ENCODE data around the gene SEMA4D. TPM values are rescaled to one million over a fixed set of nuclear protein-coding genes. Genes with fewer than 3 reads are reported as not detected.

The SEMA4D gene
- total RNA-seq, 1 experiment from 2014 or later, result 8.0 TPM

- no peak overlapping the region for H2AFZ ChIP-seq (ENCODE audit: low read length)
- H3K4me3 ChIP-seq (ENCODE audit: low read length), result no peak overlapping the region
- no peaks in the 10 kb centered on the region for H3K36me3 ChIP-seq (ENCODE audit: low read depth, low read length)
- no peak overlapping the region for H3K4me2 ChIP-seq (ENCODE audit: low read length)
- ATAC-seq (no peak), DNase-seq (no peak)
- no peak overlapping the region for H3K27ac ChIP-seq (ENCODE audit: low read length)
- no peaks in the 10 kb centered on the region for H4K20me1 ChIP-seq (ENCODE audit: low read length)
- no peaks in the 10 kb centered on the region for H3K79me2 ChIP-seq (ENCODE audit: low read length)
- no peaks in the 10 kb centered on the region for H3K9me3 ChIP-seq (ENCODE audit: low read length)
- no peaks in the 10 kb centered on the region for H3K9me2 ChIP-seq (replicated peaks; ENCODE audit: low read length)
- H3K9ac ChIP-seq (ENCODE audit: low read length), result no peak overlapping the region
- no peak for TF ChIP-seq EZH2 (IDR thresholded peaks at IDR 0.05; ENCODE audit: low read length, unreplicated experiment)
- no peak for TF ChIP-seq EZH2phosphoT487 (IDR thresholded peaks at IDR 0.05; ENCODE audit: borderline replicate concordance, low read length)
- TF ChIP-seq CTCF (conservative IDR thresholded peaks at IDR 0.05; ENCODE audit: low read depth, low read length), result no peak
- BruUV-seq (replicated peaks), result no TSS peak
- ChIA-PET POLR2A (ENCODE audit: unreplicated experiment) (no interaction called here), CTCF (no interaction called here)
- H3F3A ChIP-seq (ENCODE audit: low read length, unreplicated experiment), result no peaks in the 10 kb centered on the region
- H3K27me3 ChIP-seq (ENCODE audit: low read length), result no peaks in the 10 kb centered on the region
- H3K4me1 ChIP-seq (ENCODE audit: insufficient read depth, low read length), result no peaks in the 10 kb centered on the region
- intact Hi-C loops (cut with micrococcal nuclease), result no loop called here
These were observed 77.3 kb downstream of the SEMA4D start for GRCh38 chr9:89420397-89421178.

- no peak for DNase-seq
- intact Hi-C loops (cut with micrococcal nuclease), result no loop called here
- Histone ChIP-seq H3K79me2 (ENCODE audit: low read length) (no peaks in the 10 kb centered on the region), H3K9ac (ENCODE audit: low read length) (no peak overlapping the region), H4K20me1 (ENCODE audit: low read length) (no peaks in the 10 kb centered on the region), H3K4me1 (ENCODE audit: insufficient read depth, low read length) (no peaks in the 10 kb centered on the region), H3K4me3 (ENCODE audit: low read length) (no peak overlapping the region), H3K27ac (ENCODE audit: low read length) (no peak overlapping the region), H3K36me3 (ENCODE audit: low read depth, low read length) (no peaks in the 10 kb centered on the region), H3K9me3 (ENCODE audit: low read length) (no peaks in the 10 kb centered on the region), H3K9me2 (replicated peaks; ENCODE audit: low read length) (no peaks in the 10 kb centered on the region), H3K27me3 (ENCODE audit: low read length) (no peaks in the 10 kb centered on the region), H3F3A (ENCODE audit: low read length, unreplicated experiment) (no peaks in the 10 kb centered on the region), H3K4me2 (ENCODE audit: low read length) (no peak overlapping the region), H2AFZ (ENCODE audit: low read length) (no peak overlapping the region)
- no peak for TF ChIP-seq CTCF (conservative IDR thresholded peaks at IDR 0.05; ENCODE audit: low read depth, low read length)
- TF ChIP-seq EZH2phosphoT487 (IDR thresholded peaks at IDR 0.05; ENCODE audit: borderline replicate concordance, low read length), result no peak
- no peak for TF ChIP-seq EZH2 (IDR thresholded peaks at IDR 0.05; ENCODE audit: low read length, unreplicated experiment)
- CTCF ChIA-PET, result no interaction called here
- POLR2A ChIA-PET (ENCODE audit: unreplicated experiment), result no interaction called here
- no TSS peak for BruUV-seq (replicated peaks)
- ATAC-seq, result no peak
These were observed 77.9 kb downstream of the SEMA4D start for GRCh38 chr9:89419978-89420394.

- Histone ChIP-seq H3K9me2 (replicated peaks; ENCODE audit: low read length) (no peaks in the 10 kb centered on the region), H4K20me1 (ENCODE audit: low read length) (no peaks in the 10 kb centered on the region), H2AFZ (ENCODE audit: low read length) (no peak overlapping the region), H3K27ac (ENCODE audit: low read length) (no peak overlapping the region), H3K27me3 (ENCODE audit: low read length) (no peaks in the 10 kb centered on the region), H3K4me1 (ENCODE audit: insufficient read depth, low read length) (no peaks in the 10 kb centered on the region), H3F3A (ENCODE audit: low read length, unreplicated experiment) (no peaks in the 10 kb centered on the region), H3K9me3 (ENCODE audit: low read length) (no peaks in the 10 kb centered on the region), H3K79me2 (ENCODE audit: low read length) (no peaks in the 10 kb centered on the region), H3K9ac (ENCODE audit: low read length) (no peak overlapping the region), H3K36me3 (ENCODE audit: low read depth, low read length) (no peaks in the 10 kb centered on the region), H3K4me2 (ENCODE audit: low read length) (no peak overlapping the region), H3K4me3 (ENCODE audit: low read length) (no peak overlapping the region)
- ATAC-seq (no peak), DNase-seq (no peak)
- no TSS peak for BruUV-seq (replicated peaks)
- intact Hi-C loops (cut with micrococcal nuclease), result no loop called here
- no peak for TF ChIP-seq EZH2phosphoT487 (IDR thresholded peaks at IDR 0.05; ENCODE audit: borderline replicate concordance, low read length)
- TF ChIP-seq CTCF (conservative IDR thresholded peaks at IDR 0.05; ENCODE audit: low read depth, low read length), result no peak
- no peak for TF ChIP-seq EZH2 (IDR thresholded peaks at IDR 0.05; ENCODE audit: low read length, unreplicated experiment)
- ChIA-PET POLR2A (ENCODE audit: unreplicated experiment) (no interaction called here), CTCF (no interaction called here)
These were observed 78.9 kb downstream of the SEMA4D start for GRCh38 chr9:89418882-89419640.
